ENCODE measurements around the gene BMI1.
"Not testable (repeated sequence)": the region's sequence is repeated elsewhere in the genome, so short reads cannot be mapped to it uniquely, and the experiment has no call there.

The BMI1 gene

DNA sequence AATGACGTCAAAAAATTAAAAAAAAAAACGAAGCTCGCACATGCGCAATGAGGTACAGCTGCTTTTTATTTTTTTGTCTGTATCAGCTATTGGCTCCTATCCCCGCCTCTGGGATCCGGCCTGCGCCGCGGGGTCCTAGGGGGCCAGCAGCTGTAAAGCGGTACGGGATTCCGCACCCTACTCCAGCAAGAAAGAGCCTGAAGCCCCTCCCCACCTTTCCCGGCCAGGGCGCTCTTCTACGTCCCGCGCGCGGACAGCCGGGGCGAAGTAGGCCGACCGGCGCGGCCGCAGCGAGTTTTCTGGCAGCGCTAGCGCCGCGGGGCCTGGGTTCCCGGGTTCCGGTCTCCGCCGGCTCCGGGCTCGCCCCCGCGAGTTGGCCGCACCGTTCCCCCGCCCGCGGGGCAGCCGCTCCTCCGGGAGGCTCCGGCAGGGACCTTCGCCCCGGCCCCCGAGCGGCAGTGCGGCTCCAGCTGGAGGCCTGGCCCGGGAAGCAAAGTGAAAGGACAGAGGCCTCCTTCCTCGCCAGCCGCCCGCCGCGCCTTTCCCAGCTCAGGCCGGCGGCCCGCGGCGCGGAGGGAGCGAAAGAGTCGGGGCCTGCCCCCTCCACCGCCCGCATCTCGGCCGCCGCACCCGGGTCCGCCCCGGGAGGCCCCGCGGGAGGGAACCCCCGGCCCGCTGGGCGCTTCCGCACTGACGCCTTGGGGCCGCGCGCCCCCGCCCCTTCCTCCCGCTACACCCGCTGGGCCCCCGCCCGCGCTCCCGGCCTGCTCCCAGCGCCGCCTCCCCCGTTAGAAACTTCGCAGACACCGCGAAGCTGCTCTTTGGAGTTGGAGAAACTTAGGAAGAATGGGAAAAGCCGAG lies 19.7 kb downstream of the BMI1 start:
- DNase-seq: peak; percentile 42

- no peak for DNase-seq
Measured at GRCh38 chr10:22341190-22341925, 20.5 kb downstream of the BMI1 start.

DNA sequence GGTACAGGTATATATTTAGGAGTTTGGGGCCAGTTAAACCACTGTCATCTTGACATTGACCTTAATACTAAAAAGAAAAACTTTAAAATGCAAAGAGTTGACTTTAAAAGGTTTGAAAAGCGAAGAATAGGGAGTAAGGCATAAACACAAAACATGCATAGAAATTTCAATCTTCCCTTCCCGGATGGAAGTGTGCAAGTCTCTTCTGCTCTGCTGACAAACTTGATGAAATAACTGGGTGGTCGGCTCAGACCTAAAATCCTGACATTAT lies 21.0 kb downstream of the BMI1 start:
- DNase-seq: no peak

DNA sequence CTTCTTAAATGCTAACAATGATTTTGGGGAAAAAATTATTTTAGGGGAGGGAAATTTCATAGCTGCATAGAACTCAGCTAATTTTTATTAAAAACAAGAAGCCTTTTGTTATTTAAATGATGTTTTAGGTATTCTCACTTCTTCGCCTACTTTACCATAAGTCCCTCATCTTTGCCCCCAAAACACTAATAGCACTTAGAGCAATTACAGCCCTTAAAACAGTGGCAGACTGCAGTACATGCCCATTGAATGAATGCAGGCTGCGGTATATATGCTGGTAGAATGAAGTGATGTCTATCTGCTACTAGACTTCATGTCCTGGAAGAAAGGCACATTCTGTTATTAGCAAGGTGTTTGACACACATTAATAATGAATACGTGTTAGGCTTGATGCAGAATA lies 21.5 kb downstream of the BMI1 start:
- DNase-seq: no peak

DNA sequence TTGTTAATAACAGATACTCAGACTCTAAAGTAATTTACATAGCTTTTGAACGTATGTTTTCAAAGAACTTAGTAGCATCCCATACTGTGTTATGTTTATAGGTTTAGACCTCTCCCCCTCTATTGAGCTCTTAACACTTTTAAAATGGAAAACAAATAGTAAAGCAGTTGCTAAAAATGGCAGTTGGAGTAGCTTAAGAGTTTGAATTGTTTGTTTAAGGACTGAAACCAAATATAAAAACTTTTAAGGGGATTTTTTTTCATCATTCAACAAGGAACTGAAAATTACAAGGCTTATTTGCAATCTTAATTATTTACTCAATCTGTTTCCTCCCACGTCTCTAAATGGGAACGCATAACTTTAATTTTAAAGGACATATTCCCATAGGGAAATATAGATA lies 22.8 kb downstream of the BMI1 start:
- DNase-seq: no peak

GRCh38 chr10:22344249-22344648 lies 23.4 kb downstream of the BMI1 start:
- no peak for DNase-seq

GRCh38 chr10:22344781-22345300 lies 23.9 kb downstream of the BMI1 start:
- DNase-seq: no peak

GRCh38 chr10:22345301-22346095 lies 24.6 kb downstream of the BMI1 start, which contains the start of gene SPAG6:
SPAG6 (plus strand) TSS chr10:22345496; CDS start chr10:22345612, 116 bp downstream.
- peak; percentile 16 for DNase-seq

DNA sequence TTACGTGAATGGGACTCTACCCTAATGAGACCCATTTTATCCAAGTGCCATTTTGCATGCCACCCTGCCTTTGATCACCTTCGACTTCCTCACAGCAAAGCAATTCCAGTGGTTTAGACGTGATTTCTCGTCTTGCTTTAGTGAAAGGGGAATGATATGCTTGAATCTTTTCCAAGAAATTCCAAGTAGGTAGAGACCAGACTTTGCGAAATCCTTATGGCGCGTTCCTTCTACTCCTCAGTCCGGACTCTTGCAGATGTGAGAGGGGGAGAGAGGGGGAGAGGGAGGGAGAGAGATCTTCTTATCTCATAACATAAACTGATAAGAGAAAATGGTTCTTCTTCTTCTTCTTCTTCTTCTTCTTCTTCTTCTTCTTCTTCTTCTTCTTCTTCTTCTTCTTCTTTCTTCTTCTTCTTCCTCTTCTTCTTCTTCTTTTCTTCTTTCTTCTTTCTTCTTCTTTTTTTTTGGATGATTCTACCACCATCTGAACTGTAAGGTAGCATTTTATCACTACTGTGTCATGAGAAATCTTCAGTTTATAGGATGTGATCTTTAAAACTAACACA lies 25.3 kb downstream of the BMI1 start:
- no peak for DNase-seq

DNA sequence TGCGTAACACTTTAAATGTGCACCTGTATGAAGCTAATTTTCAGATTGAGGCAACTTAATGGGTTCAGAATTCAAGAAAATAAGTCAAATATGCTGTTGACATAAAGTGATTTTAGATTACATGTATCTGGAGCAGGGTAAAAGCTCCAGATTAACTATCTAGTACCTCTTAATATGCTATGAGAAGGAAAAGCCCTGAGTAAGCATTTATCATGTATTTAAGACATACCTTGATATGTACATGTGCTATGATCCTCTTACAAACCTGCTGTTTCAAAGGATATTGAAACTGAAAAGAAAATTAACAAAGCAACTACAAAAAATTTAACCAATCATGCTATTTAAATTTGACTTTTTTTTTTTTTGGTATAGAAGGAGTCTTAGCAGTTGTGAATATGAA lies 28.9 kb downstream of the BMI1 start:
- no peak for DNase-seq

DNA sequence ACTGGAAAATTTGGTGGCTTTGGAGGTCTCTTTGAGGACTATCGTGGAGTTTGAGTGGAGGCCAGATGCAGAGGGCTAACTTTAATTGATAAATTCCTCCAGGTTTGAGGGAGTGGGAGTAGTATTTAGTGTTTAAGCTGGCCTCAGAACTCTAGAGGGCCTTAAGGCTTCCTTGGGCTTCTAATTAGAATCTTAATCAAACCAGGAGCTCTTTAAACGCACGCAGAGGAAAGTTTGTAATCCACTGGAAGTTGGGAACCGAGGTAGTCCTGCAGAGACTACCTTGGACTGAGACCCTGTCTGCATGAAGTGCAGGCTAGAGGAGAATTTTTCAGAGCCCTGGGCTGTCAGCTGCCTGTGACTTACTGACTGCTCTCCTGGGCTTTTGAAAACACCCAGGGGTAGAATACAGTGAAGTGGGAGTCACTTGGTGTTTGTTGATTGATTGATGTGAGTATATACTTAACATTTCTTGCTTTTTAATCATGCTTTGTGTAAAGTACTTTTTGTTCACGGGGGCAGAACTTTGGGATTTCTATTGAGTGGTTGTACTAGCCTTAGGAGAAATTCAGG lies 30.3 kb downstream of the BMI1 start:
- DNase-seq: no peak

DNA sequence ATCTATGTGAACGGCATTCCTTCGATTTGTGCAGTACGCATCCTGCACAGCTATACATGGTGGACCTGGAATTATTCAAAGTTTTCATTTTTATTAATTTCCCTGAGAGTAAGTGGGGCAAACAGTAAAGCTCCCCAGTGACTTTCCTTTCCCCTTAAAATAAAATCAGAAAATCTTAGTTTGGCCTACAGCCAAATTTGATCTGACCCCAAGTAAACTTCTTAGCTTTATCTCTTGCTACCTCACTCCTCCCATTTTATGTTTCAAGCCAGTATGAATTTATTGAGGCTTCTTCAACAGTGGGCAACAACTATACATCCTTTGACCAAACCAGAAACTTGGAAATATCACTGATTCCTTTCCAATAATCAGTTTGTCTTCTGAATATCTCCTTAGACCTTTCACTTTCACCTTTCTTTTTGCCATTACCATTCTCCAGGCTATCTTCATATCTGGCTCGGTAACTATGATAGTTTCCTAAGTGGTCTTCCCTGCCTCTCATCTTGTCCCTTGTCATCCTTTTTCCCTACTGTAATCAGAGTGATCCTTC lies 35.5 kb downstream of the BMI1 start:
- no peak for DNase-seq

GRCh38 chr10:22357770-22358169 lies 36.9 kb downstream of the BMI1 start:
- DNase-seq: not testable (repeated sequence)

DNA sequence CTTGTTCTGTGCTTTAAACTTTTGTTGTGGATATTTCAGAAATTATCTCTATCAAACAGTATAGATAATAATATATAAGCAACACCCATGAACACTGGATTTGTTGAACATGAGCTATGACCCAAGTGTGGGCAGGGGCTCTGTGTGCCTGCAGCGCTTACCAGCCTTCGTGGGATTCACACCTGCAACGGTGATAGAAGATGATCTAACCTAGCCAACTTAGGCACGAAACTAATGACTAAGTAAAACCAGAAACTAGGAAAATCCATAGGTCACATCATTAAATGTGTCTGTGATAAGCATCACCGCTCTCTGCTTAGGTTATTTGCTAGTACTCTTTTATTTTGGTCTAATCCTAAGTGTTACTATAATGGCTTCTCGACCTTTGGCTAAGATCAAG lies 42.4 kb downstream of the BMI1 start:
- no peak for DNase-seq

GRCh38 chr10:22364407-22365140 lies 43.7 kb downstream of the BMI1 start:
- no peak for DNase-seq

- no peak for DNase-seq
Measured at GRCh38 chr10:22365233-22365632, 44.3 kb downstream of the BMI1 start.

DNA sequence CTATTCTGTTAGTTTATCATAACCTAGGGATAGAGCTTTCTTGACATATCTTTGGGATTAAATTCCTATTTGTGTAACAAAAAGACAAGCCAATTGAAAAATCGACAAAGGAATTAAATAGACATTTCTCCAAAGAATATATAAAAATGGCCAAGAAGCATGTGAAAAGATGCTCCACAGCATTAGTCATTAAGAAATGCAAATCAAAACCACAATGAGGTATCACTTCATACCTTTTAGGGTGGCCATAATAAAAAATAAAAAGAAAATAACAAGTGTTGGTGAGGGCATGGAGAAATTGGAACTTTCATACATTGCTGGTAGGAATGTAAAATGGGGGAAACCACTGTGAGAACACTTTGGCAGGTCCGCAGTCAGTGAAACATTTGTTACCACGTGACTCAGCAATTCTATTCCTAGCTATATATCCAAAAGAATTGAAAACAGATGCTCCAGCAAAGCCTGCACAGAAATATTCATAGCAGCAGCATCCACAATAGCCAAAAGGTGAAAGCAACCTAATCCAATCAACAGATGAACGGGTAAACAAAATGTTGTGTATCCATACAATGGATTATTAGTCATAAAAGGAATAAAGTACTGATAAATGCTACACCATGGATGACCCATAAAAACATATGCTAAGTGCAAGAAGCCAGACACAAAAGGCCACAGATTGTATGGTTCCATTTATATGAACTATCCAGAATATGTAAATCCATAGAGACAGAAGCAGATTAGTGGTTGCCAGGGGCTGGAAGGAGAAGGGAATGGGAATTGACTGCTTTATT lies 44.9 kb downstream of the BMI1 start:
- no peak for DNase-seq

GRCh38 chr10:22366435-22366703 lies 45.5 kb downstream of the BMI1 start:
- DNase-seq: no peak

DNA sequence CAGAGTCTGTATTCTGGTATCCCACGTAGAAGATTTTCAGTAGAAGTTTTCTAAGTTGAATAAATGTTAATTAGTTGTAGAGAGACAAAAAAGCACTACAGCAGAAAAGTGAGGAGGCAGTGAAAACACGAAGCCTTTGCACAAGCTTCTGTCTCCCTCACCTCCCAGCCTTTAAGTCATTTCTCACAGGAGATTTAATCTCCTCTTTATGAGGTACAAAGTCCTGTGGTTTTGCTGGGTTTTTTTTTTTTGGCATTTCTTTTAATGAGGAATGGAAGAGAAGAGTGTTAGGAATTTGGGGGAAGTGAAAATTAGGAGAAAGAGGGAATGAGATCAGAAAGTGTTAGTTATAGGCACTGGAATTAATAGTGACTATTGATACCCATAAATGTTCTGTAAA lies 45.9 kb downstream of the BMI1 start:
- DNase-seq: no peak

GRCh38 chr10:22367471-22367870 lies 46.6 kb downstream of the BMI1 start:
- no peak for DNase-seq

GRCh38 chr10:22368402-22368801 lies 47.5 kb downstream of the BMI1 start:
- no peak for DNase-seq
